A549 (cell line): ENCODE measurements around the gene TBC1D1.

Experiments
- BHLHE40 ChIP-seq: IDR thresholded peaks from 2 replicates; pipeline ENCODE4 v1.6.1; 2012; ENCODE audit warnings: low read depth, low read length, inconsistent platforms
- CBX8 ChIP-seq: fragments of 200-600 bp; sonication (generic); IDR thresholded peaks from 2 replicates; pipeline ENCODE4 v1.6.1; 2016
- CHD2 ChIP-seq: fragments of 150-350 bp; IDR thresholded peaks from 2 replicates; pipeline ENCODE4 v1.6.1; 2014; ENCODE audit warnings: low read length; ENCODE audit not compliant: partially characterized antibody
- PHF8 ChIP-seq: fragments of 200-600 bp; sonication (generic); IDR thresholded peaks from 2 replicates; pipeline ENCODE4 v1.6.1; 2016; ENCODE audit warnings: low read depth, mild to moderate bottlenecking, antibody characterized with exemption, moderate library complexity, borderline replicate concordance
- POLR2A ChIP-seq: IDR thresholded peaks from 2 replicates; pipeline ENCODE4 v1.6.1; 2012; ENCODE audit warnings: mild to moderate bottlenecking, low read length
- RNF2 ChIP-seq: fragments of 200-600 bp; sonication (generic); IDR thresholded peaks from 2 replicates; pipeline ENCODE4 v1.6.1; 2016; ENCODE audit warnings: low read depth, mild to moderate bottlenecking, antibody characterized with exemption, moderate library complexity, borderline replicate concordance
- ZNF302 ChIP-seq: fragments of 250-450 bp; sonication (Bioruptor Pico); IDR thresholded peaks from 2 replicates; pipeline ENCODE4 v1.9.0; 2021; ENCODE audit warnings: inconsistent platforms, mild to moderate bottlenecking, moderate library complexity
- TF ChIP-seq, protein P1 (sequence below): fragments of >200 bp; sonication (Bioruptor Twin); formaldehyde crosslinking; IDR thresholded peaks from 3 replicates; pipeline ENCODE4 v1.5.1; 2016
- TF ChIP-seq, protein P2 (sequence below): IDR thresholded peaks from 2 replicates; pipeline ENCODE4 v1.6.1; 2012; ENCODE audit warnings: low read depth, borderline replicate concordance

DNA sequence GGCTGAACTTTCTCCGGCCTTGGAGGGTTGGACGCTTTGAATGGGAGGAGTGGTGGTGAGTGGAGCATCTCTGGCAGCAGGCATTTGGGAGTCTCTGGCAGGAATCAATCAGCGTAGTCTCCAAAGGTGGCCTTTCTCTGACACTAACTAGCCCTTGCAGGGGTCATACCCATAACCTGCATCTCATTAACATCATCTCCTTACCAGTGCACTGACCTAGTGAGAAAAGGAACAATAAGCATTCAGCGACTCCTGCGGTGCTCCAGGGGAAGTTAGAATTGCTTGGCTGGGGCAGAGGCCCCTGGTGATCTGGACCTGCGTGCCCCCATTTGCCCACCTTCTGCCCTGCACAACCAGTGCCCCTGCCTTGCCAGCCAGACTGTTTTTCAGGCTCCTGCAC lies 231.2 kb downstream of the TBC1D1 start:
- no peak for TF ChIP-seq CHD2
- TF ChIP-seq ZNF302 (CRISPR knock-in tag), result no peak
- TF ChIP-seq, protein P1, sequence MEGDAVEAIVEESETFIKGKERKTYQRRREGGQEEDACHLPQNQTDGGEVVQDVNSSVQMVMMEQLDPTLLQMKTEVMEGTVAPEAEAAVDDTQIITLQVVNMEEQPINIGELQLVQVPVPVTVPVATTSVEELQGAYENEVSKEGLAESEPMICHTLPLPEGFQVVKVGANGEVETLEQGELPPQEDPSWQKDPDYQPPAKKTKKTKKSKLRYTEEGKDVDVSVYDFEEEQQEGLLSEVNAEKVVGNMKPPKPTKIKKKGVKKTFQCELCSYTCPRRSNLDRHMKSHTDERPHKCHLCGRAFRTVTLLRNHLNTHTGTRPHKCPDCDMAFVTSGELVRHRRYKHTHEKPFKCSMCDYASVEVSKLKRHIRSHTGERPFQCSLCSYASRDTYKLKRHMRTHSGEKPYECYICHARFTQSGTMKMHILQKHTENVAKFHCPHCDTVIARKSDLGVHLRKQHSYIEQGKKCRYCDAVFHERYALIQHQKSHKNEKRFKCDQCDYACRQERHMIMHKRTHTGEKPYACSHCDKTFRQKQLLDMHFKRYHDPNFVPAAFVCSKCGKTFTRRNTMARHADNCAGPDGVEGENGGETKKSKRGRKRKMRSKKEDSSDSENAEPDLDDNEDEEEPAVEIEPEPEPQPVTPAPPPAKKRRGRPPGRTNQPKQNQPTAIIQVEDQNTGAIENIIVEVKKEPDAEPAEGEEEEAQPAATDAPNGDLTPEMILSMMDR, result no peak
- no peak for TF ChIP-seq POLR2A
- no peak for TF ChIP-seq CBX8
- no peak for TF ChIP-seq BHLHE40
- no peak for TF ChIP-seq PHF8
- TF ChIP-seq, protein P2, sequence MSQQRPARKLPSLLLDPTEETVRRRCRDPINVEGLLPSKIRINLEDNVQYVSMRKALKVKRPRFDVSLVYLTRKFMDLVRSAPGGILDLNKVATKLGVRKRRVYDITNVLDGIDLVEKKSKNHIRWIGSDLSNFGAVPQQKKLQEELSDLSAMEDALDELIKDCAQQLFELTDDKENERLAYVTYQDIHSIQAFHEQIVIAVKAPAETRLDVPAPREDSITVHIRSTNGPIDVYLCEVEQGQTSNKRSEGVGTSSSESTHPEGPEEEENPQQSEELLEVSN, result no peak
- TF ChIP-seq RNF2, result no peak
